Caco-2 (cell line): ENCODE measurements around the gene PLD4. TPM values are rescaled to one million over a fixed set of nuclear protein-coding genes. Genes with fewer than 3 reads are reported as not detected.

Source experiments
- Bru-seq: library from RNA; stranded (reverse); fragments of 400-500 nt; gene quantifications from one replicate; lab custom pipeline; 2021; lab: Mats Ljungman, UMichigan
- BruChase-seq, 2 experiments: library from RNA; stranded (reverse); fragments of 400-500 nt; gene quantifications; one replicate each; lab custom pipeline; 2021; lab: Mats Ljungman, UMichigan
- BruUV-seq: library from RNA; stranded (reverse); fragments of 400-500 nt; replicated peaks from 2 replicates; lab custom pipeline; 2021; lab: Mats Ljungman, UMichigan
- CTCF ChIA-PET: fragments of 300-600 bp; sonication (Branson Sonifier 250); formaldehyde crosslinking; loops from one replicate; lab custom pipeline; 2022; ENCODE audit warnings: antibody characterized with exemption; lab: Charles Lee
- POLR2A ChIA-PET: fragments of 300-600 bp; sonication (Branson Sonifier 250); formaldehyde crosslinking; loops from one replicate; lab custom pipeline; 2022; ENCODE audit warnings: antibody characterized with exemption; lab: Charles Lee
- DNase-seq, 2 experiments: peaks; one replicate each; pipeline versions ENCODE4 v3.0.0 to v3.0.0-alpha.2; 2020 to 2022
- H3K27me3 ChIP-seq: replicated peaks from 2 replicates; pipeline ENCODE4 v1.6.0; 2011; ENCODE audit warnings: low read length; ENCODE audit not compliant: control insufficient read depth, insufficient read depth
- H3K36me3 ChIP-seq: 2 replicates; pipeline ENCODE4 v1.5.1; 2011; ENCODE audit warnings: low read length; ENCODE audit not compliant: control insufficient read depth, insufficient read depth
- H3K4me1 ChIP-seq: fragments of 250-450 bp; sonication (Bioruptor Pico); 2 replicates; pipeline ENCODE4 v1.5.1; 2020; ENCODE audit warnings: mild to moderate bottlenecking
- H3K4me3 ChIP-seq: 2 replicates; pipeline ENCODE4 v1.5.1; 2011; ENCODE audit warnings: low read depth, mild to moderate bottlenecking, control low read depth, low read length
- H3K9me3 ChIP-seq: fragments of 250-450 bp; sonication (Bioruptor Pico); 2 replicates; pipeline ENCODE4 v1.5.1; 2020; ENCODE audit warnings: mild to moderate bottlenecking, moderate library complexity
- H3K27ac Mint-ChIP-seq: one replicate; pipeline ENCODE4 v1.8.0; 2022; ENCODE audit warnings: mixed read lengths; ENCODE audit not compliant: unreplicated experiment
- H3K27me3 Mint-ChIP-seq: one replicate; pipeline ENCODE4 v1.8.0; 2022; ENCODE audit warnings: mixed read lengths; ENCODE audit not compliant: insufficient read depth, unreplicated experiment
- H3K36me3 Mint-ChIP-seq: one replicate; pipeline ENCODE4 v1.8.0; 2022; ENCODE audit warnings: mild to moderate bottlenecking, mixed read lengths; ENCODE audit not compliant: insufficient read depth, unreplicated experiment
- H3K4me1 Mint-ChIP-seq: one replicate; pipeline ENCODE4 v1.8.0; 2022; ENCODE audit warnings: low read depth, mixed read lengths; ENCODE audit not compliant: unreplicated experiment
- H3K4me3 Mint-ChIP-seq: one replicate; pipeline ENCODE4 v1.8.0; 2022; ENCODE audit warnings: mild to moderate bottlenecking, moderate library complexity, mixed read lengths; ENCODE audit not compliant: unreplicated experiment
- H3K9me3 Mint-ChIP-seq: one replicate; pipeline ENCODE4 v1.8.0; 2022; ENCODE audit warnings: mixed read lengths; ENCODE audit not compliant: unreplicated experiment
- CTCF ChIP-seq, 2 experiments: fragments of 200-600 bp in 1 of 2; IDR thresholded peaks; 1 replicate in 1 of 2; 2 replicates in 1 of 2; pipeline versions ENCODE4 v1.5.1 to v1.8.0; 2011 to 2022; ENCODE audit warnings: antibody characterized with exemption in 1 of 2, control low read depth in 1 of 2, inconsistent platforms in 1 of 2, low read depth in 1 of 2, low read length in 1 of 2, mild to moderate bottlenecking in 1 of 2, moderate library complexity in 1 of 2; ENCODE audit not compliant: insufficient read depth in 1 of 2, severe bottlenecking in 1 of 2, unreplicated experiment in 1 of 2
- intact Hi-C: fragments of 100-400 bp; cut with micrococcal nuclease; formaldehyde crosslinking; loops from one replicate; pipeline ENCODE4 v1.10.0; 2022; ENCODE audit not compliant: unreplicated experiment
- long read RNA-seq: library from polyadenylated mRNA; stranded (forward); transcript quantifications from one replicate; pipeline ENCODE4 v2.0.0, GENCODE V29; 2022
- total RNA-seq: library from RNA; stranded (reverse); gene quantifications from 2 replicates; pipeline ENCODE4 v1.2.3, GENCODE V29; 2022

The PLD4 gene
- total RNA-seq (not detected in 2 replicates), Bru-seq, nascent RNA (not detected), BruChase-seq, experiment 1, labeled RNA remaining after a 2-hour chase (percentile 6 among the genes with signal in this experiment), BruChase-seq, experiment 2, labeled RNA remaining after a 6-hour chase (percentile 7 among the genes with signal in this experiment)
- long read RNA-seq: 0 reads

- no peaks in the 10 kb centered on the region for H3K36me3 Mint-ChIP-seq
- TF ChIP-seq CTCF (IDR thresholded peaks at IDR 0.05; ENCODE audit: insufficient read depth in 1 of 2, low read depth in 1 of 2, low read length in 1 of 2, severe bottlenecking in 1 of 2, unreplicated experiment in 1 of 2): no peak
- no peak for DNase-seq
- no peaks in the 10 kb centered on the region for H3K27me3 ChIP-seq
- ChIA-PET POLR2A (no interaction called here), CTCF (no interaction called here)
- H3K9me3 Mint-ChIP-seq: no peaks in the 10 kb centered on the region
- H3K27me3 Mint-ChIP-seq: no peaks in the 10 kb centered on the region
- intact Hi-C loops: no loop called here
- H3K4me3 ChIP-seq: no peak within 1 kb of the TSS
- no peak within 1 kb of the TSS for H3K4me3 Mint-ChIP-seq
- no peak within 1 kb of the TSS for H3K27ac Mint-ChIP-seq
- no peaks in the 10 kb centered on the region for H3K9me3 ChIP-seq
- H3K36me3 ChIP-seq: no peaks in the 10 kb centered on the region
- no peaks in the 10 kb centered on the region for H3K4me1 ChIP-seq
- no peaks in the 10 kb centered on the region for H3K4me1 Mint-ChIP-seq
- BruUV-seq: no TSS peak
Measured at GRCh38 chr14:104924421-104925213, at the start of gene PLD4. TSS of gene PLD4 (plus strand) at chr14:104924879. CDS start at chr14:104927141, 2,262 bp downstream.

- Histone ChIP-seq H3K4me1 (no peaks in the 10 kb centered on the region), H3K4me3 (no peak overlapping the region), H3K9me3 (no peaks in the 10 kb centered on the region), H3K27me3 (no peaks in the 10 kb centered on the region), H3K36me3 (no peaks in the 10 kb centered on the region; the same call in 1 of the 2 replicates)
- Mint-ChIP-seq H3K4me3 (no peak overlapping the region), H3K27ac (no peak overlapping the region), H3K27me3 (no peaks in the 10 kb centered on the region), H3K4me1 (no peaks in the 10 kb centered on the region), H3K9me3 (no peaks in the 10 kb centered on the region), H3K36me3 (peaks cover 19% of the 10 kb centered on the region)
- no TSS peak for BruUV-seq
- ChIA-PET POLR2A (no interaction called here), CTCF (interaction anchor here (1.0 kb wide), 1 partner anchor 100 kb away, joined by 5 read pairs; no protein-coding TSS in a partner anchor)
- intact Hi-C loops: no loop called here
- no peak for TF ChIP-seq CTCF (IDR thresholded peaks at IDR 0.05; ENCODE audit: insufficient read depth in 1 of 2, low read depth in 1 of 2, low read length in 1 of 2, severe bottlenecking in 1 of 2, unreplicated experiment in 1 of 2)
- no peak for DNase-seq
Measured at GRCh38 chr14:104875412-104875751, 49.3 kb upstream of the PLD4 start.

- DNase-seq: no peak
- Histone ChIP-seq H3K4me3 (no peak overlapping the region), H3K4me1 (no peaks in the 10 kb centered on the region), H3K9me3 (no peaks in the 10 kb centered on the region), H3K27me3 (no peaks in the 10 kb centered on the region), H3K36me3 (no peaks in the 10 kb centered on the region; the same call in 1 of the 2 replicates)
- Mint-ChIP-seq H3K27me3 (no peaks in the 10 kb centered on the region), H3K4me1 (no peaks in the 10 kb centered on the region), H3K4me3 (no peak overlapping the region), H3K9me3 (no peaks in the 10 kb centered on the region), H3K27ac (no peak overlapping the region), H3K36me3 (peaks cover 20% of the 10 kb centered on the region)
- no TSS peak for BruUV-seq
- CTCF ChIA-PET: interaction anchor here (1.0 kb wide), 1 partner anchor 100 kb away, joined by 5 read pairs; no protein-coding TSS in a partner anchor
- POLR2A ChIA-PET: no interaction called here
- TF ChIP-seq CTCF (IDR thresholded peaks at IDR 0.05; ENCODE audit: insufficient read depth in 1 of 2, low read depth in 1 of 2, low read length in 1 of 2, severe bottlenecking in 1 of 2, unreplicated experiment in 1 of 2): no peak
- intact Hi-C loops: no loop called here
Measured at GRCh38 chr14:104875811-104876210, 48.9 kb upstream of the PLD4 start.
